NAMALWA (cell line): ENCODE data around the gene LRRC47.

Experiments used
- DNase-seq: peaks from one replicate; pipeline ENCODE4 v3.0.0-alpha.2; 2015; ENCODE audit warnings: low spot score

Gene LRRC47

GRCh38 chr1:3732434-3733093, 63.7 kb downstream of the LRRC47 start:
- DNase-seq, result no peak

- DNase-seq, result no peak
Measured at GRCh38 chr1:3731583-3732433, 64.5 kb downstream of the LRRC47 start.

- no peak for DNase-seq
Measured at GRCh38 chr1:3730543-3731247, 65.6 kb downstream of the LRRC47 start.

GRCh38 chr1:3729594-3730542, 66.4 kb downstream of the LRRC47 start:
- DNase-seq, result no peak
